Erythroblast (primary cell): ENCODE data around the gene SPATS2L.

ENCODE experiments used
- GATA1 ChIP-seq: IDR thresholded peaks from 2 replicates; pipeline ENCODE4 v1.6.1; 2011; ENCODE audit warnings: low read depth, mild to moderate bottlenecking, control low read depth, low read length, moderate library complexity
- POLR2A ChIP-seq: IDR thresholded peaks from 2 replicates; pipeline ENCODE4 v1.6.1; 2011; ENCODE audit warnings: mild to moderate bottlenecking, low read length

DNA sequence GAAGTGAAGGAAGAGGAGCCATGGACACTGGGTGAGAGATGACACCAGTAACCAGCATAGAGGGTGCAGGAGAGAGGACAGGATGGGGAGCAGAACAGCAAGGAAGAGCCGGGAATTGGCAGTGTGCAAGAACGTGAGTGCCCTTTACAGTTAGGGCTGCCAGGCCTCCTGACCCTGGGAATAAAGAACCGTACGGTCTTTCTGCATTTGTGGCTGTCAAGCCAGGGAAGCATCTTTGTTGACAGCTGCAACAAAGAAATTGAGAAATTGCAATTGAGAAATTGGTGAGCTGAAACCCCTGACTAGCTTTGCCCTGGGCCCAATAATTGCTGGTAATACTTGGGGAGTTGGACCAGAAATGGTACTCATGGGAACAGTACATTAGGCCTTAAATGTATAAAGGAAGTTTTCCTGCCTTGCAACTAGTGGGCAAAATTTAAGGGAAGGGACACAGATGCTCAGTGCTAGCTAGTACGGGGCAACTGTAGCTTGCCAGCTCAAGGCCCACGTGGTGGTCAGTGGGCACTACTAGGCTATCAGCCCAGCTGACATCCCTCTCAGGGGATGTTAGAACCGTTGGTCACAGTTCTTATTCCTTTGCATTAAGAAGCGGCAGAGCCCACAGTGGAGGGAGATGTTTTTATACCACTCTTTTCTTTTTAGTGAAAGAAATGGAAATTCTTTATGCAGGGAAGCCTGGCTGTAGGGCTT, 146.8 kb downstream of the SPATS2L start:
- no peak for TF ChIP-seq POLR2A
- no peak for TF ChIP-seq GATA1
